IgD-negative memory B cell (primary cell): ENCODE measurements around the gene ZSCAN23. TPM values are rescaled to one million over a fixed set of nuclear protein-coding genes. Genes with fewer than 3 reads are reported as not detected.
"Not testable (repeated sequence)": the region's sequence is repeated elsewhere in the genome, so short reads cannot be mapped to it uniquely, and the experiment has no call there.

Experiments used
- H3K27ac Mint-ChIP-seq, 3 donors: one replicate each; pipeline ENCODE4 v1.8.0; 2020 to 2022; ENCODE audit warnings: mild to moderate bottlenecking in 3 of 3, mixed read lengths in 3 of 3, moderate library complexity in 1 of 3
- H3K27me3 Mint-ChIP-seq: one replicate; pipeline ENCODE4 v1.8.0; 2021; ENCODE audit warnings: mixed read lengths
- H3K36me3 Mint-ChIP-seq: one replicate; pipeline ENCODE4 v1.8.0; 2020; ENCODE audit warnings: mild to moderate bottlenecking, mixed read lengths
- H3K4me1 Mint-ChIP-seq, 3 donors: one replicate each; pipeline ENCODE4 v1.8.0; 2020 to 2022; ENCODE audit warnings: mixed read lengths in 3 of 3, mild to moderate bottlenecking in 1 of 3
- H3K4me3 Mint-ChIP-seq, 4 donors: one replicate each; pipeline ENCODE4 v1.8.0; 2020 to 2022; ENCODE audit warnings: mild to moderate bottlenecking in 4 of 4, mixed read lengths in 4 of 4, moderate library complexity in 3 of 4
- H3K9me3 Mint-ChIP-seq, 3 donors: one replicate each; pipeline ENCODE4 v1.8.0; 2020 to 2021; ENCODE audit warnings: mixed read lengths in 3 of 3, mild to moderate bottlenecking in 1 of 3
- polyA plus RNA-seq: library from polyadenylated mRNA; unstranded; fragments of 300-500 nt; fragmentation: Illumina TruSeq; gene quantifications from one replicate; pipeline ENCODE4 v1.2.3, GENCODE V29; 2021

Gene ZSCAN23
- polyA plus RNA-seq, 1 donor from 2014 or later = 0.14 TPM

GRCh38 chr6:28462401-28462800 is 19.1 kb upstream of the ZSCAN23 start:
- H3K27ac Mint-ChIP-seq = no peak overlapping the region
- no peaks in the 10 kb centered on the region for H3K36me3 Mint-ChIP-seq
- peaks cover 0 to 1% (median 0%) of the 10 kb centered on the region in 3 donors for H3K9me3 Mint-ChIP-seq
- no peak overlapping the region for H3K4me3 Mint-ChIP-seq
- peaks cover 23% of the 10 kb centered on the region for H3K27me3 Mint-ChIP-seq
- H3K4me1 Mint-ChIP-seq = no peaks in the 10 kb centered on the region

- no peaks in the 10 kb centered on the region for H3K4me1 Mint-ChIP-seq
- H3K9me3 Mint-ChIP-seq = peaks cover 0 to 3% (median 0%) of the 10 kb centered on the region in 3 donors
- H3K27ac Mint-ChIP-seq = no peak overlapping the region
- H3K27me3 Mint-ChIP-seq = peaks cover 29% of the 10 kb centered on the region
- no peaks in the 10 kb centered on the region for H3K36me3 Mint-ChIP-seq
- no peak overlapping the region for H3K4me3 Mint-ChIP-seq
These were observed 15.3 kb upstream of the ZSCAN23 start for GRCh38 chr6:28458568-28458967.

GRCh38 chr6:28449056-28449455 is 5.8 kb upstream of the ZSCAN23 start:
- peaks cover 3 to 6% (median 4%) of the 10 kb centered on the region in 3 donors for H3K9me3 Mint-ChIP-seq
- peaks cover 5 to 9% (median 6%) of the 10 kb centered on the region in 3 donors for H3K4me1 Mint-ChIP-seq
- H3K36me3 Mint-ChIP-seq = no peaks in the 10 kb centered on the region
- H3K27me3 Mint-ChIP-seq = peaks cover 23% of the 10 kb centered on the region
- no peak overlapping the region for H3K27ac Mint-ChIP-seq
- H3K4me3 Mint-ChIP-seq = no peak overlapping the region

- Mint-ChIP-seq H3K4me1 (peaks cover 11 to 15% (median 15%) of the 10 kb centered on the region in 3 donors), H3K27me3 (peaks cover 34% of the 10 kb centered on the region), H3K9me3 (peaks cover 4 to 12% (median 7%) of the 10 kb centered on the region in 3 donors)
- not testable (repeated sequence) for H3K36me3 Mint-ChIP-seq, H3K27ac Mint-ChIP-seq, H3K4me3 Mint-ChIP-seq
These were observed 4.2 kb upstream of the ZSCAN23 start for GRCh38 chr6:28447512-28447906.

GRCh38 chr6:28446818-28447511 is 3.7 kb upstream of the ZSCAN23 start:
- peaks cover 4 to 12% (median 7%) of the 10 kb centered on the region in 3 donors for H3K9me3 Mint-ChIP-seq
- H3K27me3 Mint-ChIP-seq = peaks cover 38% of the 10 kb centered on the region
- no peaks in the 10 kb centered on the region for H3K36me3 Mint-ChIP-seq
- peak overlapping the region in 1 of 3 donors; percentile 67 for H3K27ac Mint-ChIP-seq
- H3K4me1 Mint-ChIP-seq = peaks cover 11 to 15% (median 15%) of the 10 kb centered on the region in 3 donors
- peak overlapping the region in 3 of 4 donors; percentile 44 to 84 (median 63) for H3K4me3 Mint-ChIP-seq

GRCh38 chr6:28444759-28445158 is 1.5 kb upstream of the ZSCAN23 start:
- peak overlapping the region in 2 of 4 donors; percentile 7 to 42 for H3K4me3 Mint-ChIP-seq

GRCh38 chr6:28442586-28442985 is 705 bp downstream of the ZSCAN23 start:
- Mint-ChIP-seq H3K36me3 (no peaks in the 10 kb centered on the region), H3K27me3 (peaks cover 40% of the 10 kb centered on the region), H3K4me1 (peaks cover 11 to 15% (median 15%) of the 10 kb centered on the region in 3 donors), H3K27ac (peak overlapping the region in 2 of 3 donors; percentile 20 to 92), H3K9me3 (peaks cover 4 to 12% (median 7%) of the 10 kb centered on the region in 3 donors), H3K4me3 (peak overlapping the region; percentile 83 to 99 (median 96))

More at GRCh38 chr6:28444759-28445158, 1.5 kb upstream of the ZSCAN23 start:
- peaks cover 11 to 15% (median 15%) of the 10 kb centered on the region in 3 donors for H3K4me1 Mint-ChIP-seq
- H3K27me3 Mint-ChIP-seq = peaks cover 40% of the 10 kb centered on the region
- peak overlapping the region in 1 of 3 donors; percentile 64 for H3K27ac Mint-ChIP-seq
- not testable (repeated sequence) for H3K36me3 Mint-ChIP-seq
- peaks cover 4 to 12% (median 7%) of the 10 kb centered on the region in 3 donors for H3K9me3 Mint-ChIP-seq

- no peak overlapping the region for H3K27ac Mint-ChIP-seq
- no peaks in the 10 kb centered on the region for H3K9me3 Mint-ChIP-seq
- no peak overlapping the region for H3K4me3 Mint-ChIP-seq
- H3K4me1 Mint-ChIP-seq = no peaks in the 10 kb centered on the region
- peaks cover 5% of the 10 kb centered on the region for H3K27me3 Mint-ChIP-seq
- H3K36me3 Mint-ChIP-seq = peaks cover 5% of the 10 kb centered on the region
These were observed 6.9 kb downstream of the ZSCAN23 start for GRCh38 chr6:28436404-28436803.

- Mint-ChIP-seq H3K9me3 (no peaks in the 10 kb centered on the region), H3K27ac (no peak overlapping the region), H3K4me1 (no peaks in the 10 kb centered on the region)
These were observed 10.2 kb downstream of the ZSCAN23 start for GRCh38 chr6:28433119-28433518.

GRCh38 chr6:28429781-28430180 is 13.5 kb downstream of the ZSCAN23 start:
- H3K4me3 Mint-ChIP-seq = no peak overlapping the region

More at GRCh38 chr6:28433119-28433518, 10.2 kb downstream of the ZSCAN23 start:
- Mint-ChIP-seq H3K27me3 (peaks cover 7% of the 10 kb centered on the region), H3K4me3 (no peak overlapping the region), H3K36me3 (peaks cover 8% of the 10 kb centered on the region)

GRCh38 chr6:28425944-28426541 is 17.2 kb downstream of the ZSCAN23 start:
- Mint-ChIP-seq H3K36me3 (peaks cover 5% of the 10 kb centered on the region), H3K9me3 (peaks cover 0 to 5% (median 0%) of the 10 kb centered on the region in 3 donors), H3K27ac (no peak overlapping the region), H3K27me3 (peaks cover 3% of the 10 kb centered on the region), H3K4me3 (no peak overlapping the region), H3K4me1 (no peaks in the 10 kb centered on the region)

More at GRCh38 chr6:28429781-28430180, 13.5 kb downstream of the ZSCAN23 start:
- Mint-ChIP-seq H3K36me3 (peaks cover 8% of the 10 kb centered on the region), H3K9me3 (peaks cover 0 to 5% (median 0%) of the 10 kb centered on the region in 3 donors), H3K27me3 (peaks cover 5% of the 10 kb centered on the region), H3K4me1 (no peaks in the 10 kb centered on the region), H3K27ac (no peak overlapping the region)

GRCh38 chr6:28424163-28424562 is 19.1 kb downstream of the ZSCAN23 start:
- H3K9me3 Mint-ChIP-seq = peaks cover 0 to 5% (median 0%) of the 10 kb centered on the region in 3 donors
- H3K36me3 Mint-ChIP-seq = peaks cover 2% of the 10 kb centered on the region
- H3K27ac Mint-ChIP-seq = no peak overlapping the region

GRCh38 chr6:28423546-28423945 is 19.7 kb downstream of the ZSCAN23 start:
- H3K27ac Mint-ChIP-seq = no peak overlapping the region
- H3K4me3 Mint-ChIP-seq = no peak overlapping the region
- no peaks in the 10 kb centered on the region for H3K4me1 Mint-ChIP-seq
- H3K9me3 Mint-ChIP-seq = peaks cover 0 to 5% (median 0%) of the 10 kb centered on the region in 3 donors
- H3K27me3 Mint-ChIP-seq = peaks cover 2% of the 10 kb centered on the region
- H3K36me3 Mint-ChIP-seq = peaks cover 2% of the 10 kb centered on the region

More at GRCh38 chr6:28424163-28424562, 19.1 kb downstream of the ZSCAN23 start:
- no peak overlapping the region for H3K4me3 Mint-ChIP-seq
- H3K4me1 Mint-ChIP-seq = no peaks in the 10 kb centered on the region
- H3K27me3 Mint-ChIP-seq = peaks cover 2% of the 10 kb centered on the region

GRCh38 chr6:28413681-28414080 is 29.6 kb downstream of the ZSCAN23 start:
- peaks cover 0 to 5% (median 4%) of the 10 kb centered on the region in 3 donors for H3K9me3 Mint-ChIP-seq
- no peaks in the 10 kb centered on the region for H3K4me1 Mint-ChIP-seq
- no peak overlapping the region for H3K4me3 Mint-ChIP-seq
- no peaks in the 10 kb centered on the region for H3K36me3 Mint-ChIP-seq
- peaks cover 9% of the 10 kb centered on the region for H3K27me3 Mint-ChIP-seq
- H3K27ac Mint-ChIP-seq = no peak overlapping the region

GRCh38 chr6:28410767-28411166 is 32.5 kb downstream of the ZSCAN23 start:
- Mint-ChIP-seq H3K4me3 (no peak overlapping the region), H3K36me3 (no peaks in the 10 kb centered on the region), H3K4me1 (no peaks in the 10 kb centered on the region), H3K27ac (no peak overlapping the region), H3K9me3 (peaks cover 0 to 5% (median 4%) of the 10 kb centered on the region in 3 donors), H3K27me3 (peaks cover 7% of the 10 kb centered on the region)
